ENCODE results near the gene RPTN.

The RPTN gene

GRCh38 chr1:152170287-152170905, 11.4 kb upstream of the RPTN start:
- H2AFZ ChIP-seq: no peak overlapping the region
- H3K9ac ChIP-seq: no peak overlapping the region
- H3K9me3 ChIP-seq (ENCODE audit: control insufficient read depth, low read length): no peaks in the 10 kb centered on the region
- H3K4me3 ChIP-seq (ENCODE audit: low read depth, low read length): no peak overlapping the region
- no peaks in the 10 kb centered on the region for H3K36me3 ChIP-seq (ENCODE audit: control insufficient read depth, insufficient read depth, low read length)
- H3K4me2 ChIP-seq (ENCODE audit: low read length): no peak overlapping the region
- no peaks in the 10 kb centered on the region for H3K27me3 ChIP-seq (ENCODE audit: control insufficient read depth, insufficient read depth, low read length)
- H3K27ac ChIP-seq: no peak overlapping the region
- TF ChIP-seq CTCF (IDR thresholded peaks at IDR 0.05): no peak
- no peaks in the 10 kb centered on the region for H3K4me1 ChIP-seq
- H3K79me2 ChIP-seq: no peaks in the 10 kb centered on the region

GRCh38 chr1:152169366-152170025, 10.5 kb upstream of the RPTN start:
- H3K36me3 ChIP-seq (ENCODE audit: control insufficient read depth, insufficient read depth, low read length): no peaks in the 10 kb centered on the region
- H3K79me2 ChIP-seq: no peaks in the 10 kb centered on the region
- H3K4me2 ChIP-seq (ENCODE audit: low read length): no peak overlapping the region
- H2AFZ ChIP-seq: no peak overlapping the region
- H3K4me1 ChIP-seq: no peaks in the 10 kb centered on the region
- H3K4me3 ChIP-seq (ENCODE audit: low read depth, low read length): no peak overlapping the region
- no peak overlapping the region for H3K27ac ChIP-seq
- H3K27me3 ChIP-seq (ENCODE audit: control insufficient read depth, insufficient read depth, low read length): no peaks in the 10 kb centered on the region
- no peak for TF ChIP-seq CTCF (IDR thresholded peaks at IDR 0.05)
- no peaks in the 10 kb centered on the region for H3K9me3 ChIP-seq (ENCODE audit: control insufficient read depth, low read length)
- no peak overlapping the region for H3K9ac ChIP-seq

GRCh38 chr1:152168535-152168868, 9.5 kb upstream of the RPTN start:
- Histone ChIP-seq H3K9me3 (ENCODE audit: control insufficient read depth, low read length) (no peaks in the 10 kb centered on the region), H3K4me3 (ENCODE audit: low read depth, low read length) (no peak overlapping the region), H3K4me1 (no peaks in the 10 kb centered on the region), H2AFZ (no peak overlapping the region), H3K9ac (no peak overlapping the region), H3K36me3 (ENCODE audit: control insufficient read depth, insufficient read depth, low read length) (no peaks in the 10 kb centered on the region), H3K27me3 (ENCODE audit: control insufficient read depth, insufficient read depth, low read length) (no peaks in the 10 kb centered on the region), H3K27ac (no peak overlapping the region), H3K79me2 (no peaks in the 10 kb centered on the region), H3K4me2 (ENCODE audit: low read length) (no peak overlapping the region)
- TF ChIP-seq CTCF (IDR thresholded peaks at IDR 0.05): no peak

GRCh38 chr1:152167835-152168534, 9.0 kb upstream of the RPTN start:
- H3K27ac ChIP-seq: no peak overlapping the region
- no peaks in the 10 kb centered on the region for H3K27me3 ChIP-seq (ENCODE audit: control insufficient read depth, insufficient read depth, low read length)
- H2AFZ ChIP-seq: no peak overlapping the region
- no peaks in the 10 kb centered on the region for H3K36me3 ChIP-seq (ENCODE audit: control insufficient read depth, insufficient read depth, low read length)
- H3K9ac ChIP-seq: no peak overlapping the region
- H3K4me2 ChIP-seq (ENCODE audit: low read length): no peak overlapping the region
- no peaks in the 10 kb centered on the region for H3K79me2 ChIP-seq
- no peaks in the 10 kb centered on the region for H3K9me3 ChIP-seq (ENCODE audit: control insufficient read depth, low read length)
- no peaks in the 10 kb centered on the region for H3K4me1 ChIP-seq
- no peak overlapping the region for H3K4me3 ChIP-seq (ENCODE audit: low read depth, low read length)
- no peak for TF ChIP-seq CTCF (IDR thresholded peaks at IDR 0.05)

Data from parathyroid adenoma (tissue), 2 donors.